HEK293T (cell line): ENCODE results near the gene ABCA3.

Experiments used
- CTCF ChIA-PET: fragments of 350-600 bp; formaldehyde crosslinking; extraction: SDS; loops from one replicate; lab custom pipeline; 2021; ENCODE audit warnings: antibody characterized with exemption, inconsistent platforms; lab: Yijun Ruan, JAX
- POLR2A ChIA-PET: fragments of 350-600 bp; formaldehyde crosslinking; extraction: SDS; loops from one replicate; lab custom pipeline; 2020; ENCODE audit warnings: antibody characterized with exemption, inconsistent platforms; lab: Yijun Ruan, JAX
- DNase-seq: peaks from one replicate; pipeline ENCODE4 v3.0.0; 2012; ENCODE audit warnings: mixed read lengths; ENCODE audit errors: extremely low spot score
- ARNT ChIP-seq: fragments of 450-650 bp; IDR thresholded peaks from 2 replicates; pipeline ENCODE4 v1.6.1; 2017; ENCODE audit warnings: mild to moderate bottlenecking
- BHLHE40 ChIP-seq: fragments of 450-650 bp; IDR thresholded peaks from 2 replicates; pipeline ENCODE4 v1.6.1; 2016; ENCODE audit warnings: mild to moderate bottlenecking, moderate library complexity, borderline replicate concordance
- CTBP1 ChIP-seq: fragments of 450-650 bp; IDR thresholded peaks from 2 replicates; pipeline ENCODE4 v1.6.1; 2016; ENCODE audit warnings: borderline replicate concordance
- ELF4 ChIP-seq: fragments of 450-650 bp; IDR thresholded peaks from 2 replicates; pipeline ENCODE4 v1.6.1; 2017; ENCODE audit warnings: antibody characterized with exemption
- FOXA1 ChIP-seq: fragments of 450-650 bp; IDR thresholded peaks from 2 replicates; pipeline ENCODE4 v1.6.1; 2016; ENCODE audit warnings: mild to moderate bottlenecking
- FOXK2 ChIP-seq: fragments of 450-650 bp; IDR thresholded peaks from 2 replicates; pipeline ENCODE4 v1.6.1; 2016; ENCODE audit warnings: mild to moderate bottlenecking
- FOXM1 ChIP-seq: fragments of 450-650 bp; IDR thresholded peaks from 2 replicates; pipeline ENCODE4 v1.6.1; 2017; ENCODE audit warnings: mild to moderate bottlenecking, borderline replicate concordance
- HDGF ChIP-seq: fragments of 450-650 bp; IDR thresholded peaks from 2 replicates; pipeline ENCODE4 v1.6.1; 2017; ENCODE audit warnings: antibody characterized with exemption, borderline replicate concordance
- L3MBTL2 ChIP-seq: fragments of 450-650 bp; conservative IDR thresholded peaks from 2 replicates; pipeline ENCODE4 v1.6.1; 2016; ENCODE audit warnings: mild to moderate bottlenecking
- LEF1 ChIP-seq: fragments of 450-650 bp; IDR thresholded peaks from 2 replicates; pipeline ENCODE4 v1.6.1; 2017; ENCODE audit warnings: mild to moderate bottlenecking, borderline replicate concordance
- NFRKB ChIP-seq: fragments of 450-650 bp; IDR thresholded peaks from 2 replicates; pipeline ENCODE4 v1.6.1; 2016; ENCODE audit warnings: mild to moderate bottlenecking, moderate library complexity
- PKNOX1 ChIP-seq: fragments of 450-650 bp; IDR thresholded peaks from 2 replicates; pipeline ENCODE4 v1.6.1; 2016
- SP1 ChIP-seq: fragments of 450-650 bp; IDR thresholded peaks from 2 replicates; pipeline ENCODE4 v1.6.1; 2017
- SUZ12 ChIP-seq: fragments of 450-650 bp; IDR thresholded peaks from 2 replicates; pipeline ENCODE4 v1.6.1; 2016; ENCODE audit warnings: mild to moderate bottlenecking
- TARDBP ChIP-seq: fragments of 450-650 bp; IDR thresholded peaks from 2 replicates; pipeline ENCODE4 v1.6.1; 2016
- ZNF384 ChIP-seq: fragments of 450-650 bp; IDR thresholded peaks from 2 replicates; pipeline ENCODE4 v1.6.1; 2016

The ABCA3 gene

GRCh38 chr16:2257726-2258125 lies 82.8 kb downstream of the ABCA3 start:
- ChIA-PET CTCF (interaction anchor here (0.5 kb wide), 1 partner anchor 659 kb away, joined by 3 read pairs; no protein-coding TSS in a partner anchor), POLR2A (interaction anchor here (0.9 kb wide), 1 partner anchor 9 kb away, joined by 3 read pairs; no protein-coding TSS in a partner anchor)
- no peak for TF ChIP-seq CTBP1
- TF ChIP-seq FOXA1, result no peak
- no peak for TF ChIP-seq HDGF
- TF ChIP-seq LEF1, result no peak
- TF ChIP-seq NFRKB, result no peak
- no peak for TF ChIP-seq BHLHE40
- no peak for TF ChIP-seq TARDBP
- no peak for TF ChIP-seq L3MBTL2
- TF ChIP-seq ELF4, result no peak
- TF ChIP-seq PKNOX1, result no peak
- no peak for TF ChIP-seq SUZ12
- no peak for TF ChIP-seq SP1
- no peak for TF ChIP-seq ARNT
- TF ChIP-seq FOXM1, result no peak
- TF ChIP-seq ZNF384, result no peak
- TF ChIP-seq FOXK2, result no peak
- no peak for DNase-seq

- POLR2A ChIA-PET, result no interaction called here
- CTCF ChIA-PET, result no interaction called here
- no peak for DNase-seq
- no peak for TF ChIP-seq FOXA1
- no peak for TF ChIP-seq L3MBTL2
- no peak for TF ChIP-seq FOXK2
- TF ChIP-seq TARDBP, result no peak
- no peak for TF ChIP-seq ZNF384
- no peak for TF ChIP-seq ELF4
- TF ChIP-seq BHLHE40, result no peak
- no peak for TF ChIP-seq NFRKB
- no peak for TF ChIP-seq SUZ12
- no peak for TF ChIP-seq SP1
- no peak for TF ChIP-seq ARNT
- no peak for TF ChIP-seq LEF1
- TF ChIP-seq CTBP1, result no peak
- TF ChIP-seq PKNOX1, result no peak
- no peak for TF ChIP-seq HDGF
These were observed 83.9 kb downstream of the ABCA3 start for GRCh38 chr16:2256531-2257140.

- ChIA-PET CTCF (interaction anchor here (0.6 to 1.4 kb wide), 3 partner anchors 8 to 174 kb away, joined by 3 to 5 read pairs (median 4); no protein-coding TSS in a partner anchor), POLR2A (interaction anchor here (0.6 to 3.6 kb wide), 4 partner anchors 10 to 104 kb away, joined by 3 to 24 read pairs (median 18); partner anchors contain the start of genes PGP and TRAF7)
- no peak for DNase-seq
- TF ChIP-seq ELF4 (no peak), NFRKB (no peak), SUZ12 (no peak), ZNF384 (no peak), CTBP1 (no peak), PKNOX1 (no peak), FOXK2 (no peak), TARDBP (no peak), LEF1 (no peak), ARNT (no peak), FOXA1 (no peak), SP1 (no peak), L3MBTL2 (no peak), HDGF (no peak), BHLHE40 (no peak), FOXM1 (no peak)
These were observed 87.2 kb downstream of the ABCA3 start for GRCh38 chr16:2253293-2253692.

GRCh38 chr16:2252806-2253148 lies 87.8 kb downstream of the ABCA3 start:
- CTCF ChIA-PET, result interaction anchor here (0.6 to 1.8 kb wide), 5 partner anchors 8 to 174 kb away, joined by 3 to 5 read pairs (median 5); no protein-coding TSS in a partner anchor
- POLR2A ChIA-PET, result interaction anchor here (0.6 to 3.6 kb wide), 7 partner anchors 10 to 105 kb away, joined by 3 to 24 read pairs (median 13); partner anchors contain the start of genes E4F1, MLST8, PGP and RNPS1

More at GRCh38 chr16:2252806-2253148, 87.8 kb downstream of the ABCA3 start:
- TF ChIP-seq NFRKB, result no peak
- TF ChIP-seq ARNT, result no peak
- no peak for TF ChIP-seq ZNF384
- TF ChIP-seq FOXM1, result no peak
- no peak for TF ChIP-seq FOXA1
- no peak for TF ChIP-seq PKNOX1
- no peak for TF ChIP-seq BHLHE40
- TF ChIP-seq L3MBTL2, result no peak
- no peak for TF ChIP-seq CTBP1
- no peak for TF ChIP-seq LEF1
- TF ChIP-seq HDGF, result no peak
- no peak for TF ChIP-seq FOXK2
- no peak for TF ChIP-seq TARDBP
- no peak for TF ChIP-seq SUZ12
- TF ChIP-seq SP1, result no peak
- no peak for TF ChIP-seq ELF4
- no peak for DNase-seq
